Pons (tissue), 1 donor: ENCODE data around the gene LDB1.
A peak's percentile ranks its signal among the peaks of the same experiment; 100 is the strongest.

ENCODE experiments used
- DNase-seq: peaks from one replicate; pipeline ENCODE4 v3.0.0-alpha.2; 2016; ENCODE audit warnings: low spot score

LDB1 gene

GRCh38 chr10:102134416-102134815, 14.2 kb upstream of the LDB1 start:
- DNase-seq = no peak

- DNase-seq = peak; percentile 69
Measured at GRCh38 chr10:102133373-102134195, 13.4 kb upstream of the LDB1 start.

GRCh38 chr10:102132563-102133372, 12.6 kb upstream of the LDB1 start, which contains the start of gene PPRC1:
PPRC1 (plus strand) TSS chr10:102133040; CDS start chr10:102133069, 29 bp downstream.
- peak; percentile 99 for DNase-seq

- no peak for DNase-seq
Measured at GRCh38 chr10:102132193-102132562, 12.0 kb upstream of the LDB1 start.

DNA sequence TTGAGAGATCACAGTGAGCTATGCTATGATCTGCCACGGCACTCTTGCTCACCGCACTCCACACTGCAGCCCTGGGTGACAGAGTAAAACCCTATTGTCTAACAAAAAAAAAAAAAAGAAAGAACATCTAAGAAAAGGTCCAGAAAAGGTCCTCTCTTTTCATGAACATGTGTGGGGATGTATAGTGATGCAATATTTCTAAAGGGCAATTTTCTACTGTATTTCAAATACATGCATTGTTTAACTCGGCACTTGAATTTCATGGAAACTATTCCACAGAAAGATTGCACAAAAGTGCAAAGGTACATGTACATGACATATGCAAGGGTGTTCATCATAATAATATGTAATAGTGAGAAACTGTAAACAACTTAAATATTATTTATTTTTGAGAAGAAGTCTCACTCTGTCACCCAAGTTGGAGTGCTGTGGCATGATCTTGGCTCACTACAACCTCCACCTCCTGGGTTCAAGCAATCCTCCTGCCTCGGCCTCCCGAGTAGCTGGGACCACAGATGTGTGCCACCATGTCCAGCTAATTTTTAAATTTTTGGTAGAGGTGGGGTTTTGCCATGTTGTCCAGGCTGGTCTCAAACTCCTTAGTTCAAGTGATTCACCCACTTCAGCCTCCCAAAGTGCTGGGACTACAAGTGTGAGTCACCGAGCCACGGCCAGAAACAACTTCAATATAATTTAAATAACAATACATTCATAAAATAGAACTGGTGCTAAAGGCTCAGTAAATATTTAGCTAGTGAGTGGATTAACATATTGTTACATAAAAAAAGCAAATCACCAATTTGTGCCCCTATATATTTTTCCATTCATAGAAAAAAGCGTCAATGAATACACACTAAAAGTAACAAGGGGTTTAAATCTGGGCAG, 11.4 kb upstream of the LDB1 start:
- DNase-seq = no peak

DNA sequence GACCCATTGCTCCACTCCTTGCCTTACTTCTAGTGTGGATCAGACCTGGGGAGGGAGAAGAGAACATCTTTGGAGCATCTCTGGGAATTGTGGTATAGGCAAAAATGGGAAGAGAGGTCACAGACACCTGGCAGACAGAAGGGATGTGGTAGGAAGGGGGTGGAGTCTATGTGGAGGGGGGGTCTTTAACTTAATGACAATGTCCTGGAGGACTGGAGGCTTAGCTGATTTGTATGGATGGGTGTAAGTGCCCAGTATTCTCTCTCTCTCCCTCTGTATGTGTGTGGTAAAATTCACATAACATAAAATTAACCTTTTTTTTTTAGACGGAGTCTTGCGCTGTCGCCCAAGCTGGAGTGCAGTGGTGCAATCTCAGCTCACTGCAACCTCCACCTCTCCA, 3.1 kb upstream of the LDB1 start:
- DNase-seq = no peak

- no peak for DNase-seq
Measured at GRCh38 chr10:102122450-102122849, 2.3 kb upstream of the LDB1 start.

DNA sequence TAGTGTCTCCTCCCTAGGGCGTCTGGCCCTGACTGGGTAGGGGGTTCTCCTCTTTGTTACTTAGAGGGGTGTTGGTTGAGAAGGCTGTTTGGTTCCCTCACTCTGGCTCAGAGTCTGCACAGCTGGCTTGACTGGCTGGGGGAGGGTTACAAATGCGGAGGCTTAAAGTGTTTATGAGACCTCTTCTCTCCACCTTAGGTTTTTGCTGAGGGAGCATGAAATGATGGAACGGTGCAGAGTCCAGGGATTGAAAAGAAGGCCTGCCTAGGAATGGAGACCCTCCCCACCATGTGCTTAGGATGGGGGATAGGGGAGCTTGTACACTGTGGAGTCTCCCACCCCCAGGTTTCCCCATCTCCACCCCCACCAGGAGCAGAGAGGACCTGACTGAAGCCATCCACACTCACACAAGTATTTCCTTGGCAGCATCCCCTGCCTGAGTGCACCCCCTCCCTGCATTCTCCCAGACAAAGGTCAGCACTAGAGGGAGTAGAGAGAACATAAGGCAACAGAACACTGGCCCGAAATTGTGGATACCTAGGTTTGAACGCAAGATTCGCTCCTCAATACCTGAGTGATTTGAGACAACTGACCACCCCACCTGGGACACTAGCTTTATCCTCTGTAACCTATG, 1.7 kb upstream of the LDB1 start:
- DNase-seq = peak; percentile 34

DNA sequence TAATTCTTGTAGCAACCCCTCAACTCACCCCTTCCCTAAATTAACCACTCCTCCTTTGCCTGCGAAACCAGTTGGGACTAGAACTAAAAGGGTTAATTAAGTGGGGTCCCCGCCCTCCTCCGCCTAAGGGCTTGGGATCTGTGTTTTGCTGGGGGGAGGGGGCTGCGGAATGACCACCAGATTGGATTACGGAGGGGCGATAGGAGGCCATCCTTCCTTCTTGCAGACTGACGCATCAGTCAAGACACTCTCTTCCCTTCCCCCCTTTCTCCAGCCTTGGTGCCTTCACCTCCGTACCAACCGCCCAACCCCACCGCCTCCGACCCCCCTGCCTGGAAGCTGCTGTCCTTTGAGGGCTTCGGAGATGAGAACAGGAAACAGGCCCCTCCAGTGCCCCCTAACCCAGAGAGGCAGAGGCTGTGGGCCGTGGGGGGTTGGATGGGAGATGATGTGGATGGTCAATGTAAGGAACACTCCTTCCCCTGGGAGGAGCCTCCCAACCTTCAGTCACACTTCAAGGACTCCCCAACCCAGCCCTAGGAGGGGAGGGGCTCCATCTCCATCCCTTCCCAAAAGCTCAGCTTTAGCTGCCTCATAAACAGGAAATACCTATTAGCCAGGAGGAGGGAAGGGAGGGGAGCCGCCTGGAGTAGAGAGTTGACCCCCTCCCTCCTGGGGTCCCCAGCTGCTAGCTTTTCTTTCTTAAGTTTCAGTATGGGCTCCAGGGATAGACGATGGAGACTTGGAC, 997 bp upstream of the LDB1 start:
- peak; percentile 54 for DNase-seq

- peak; percentile 57 for DNase-seq
Measured at GRCh38 chr10:102119417-102120141, 589 bp downstream of the LDB1 start.

DNA sequence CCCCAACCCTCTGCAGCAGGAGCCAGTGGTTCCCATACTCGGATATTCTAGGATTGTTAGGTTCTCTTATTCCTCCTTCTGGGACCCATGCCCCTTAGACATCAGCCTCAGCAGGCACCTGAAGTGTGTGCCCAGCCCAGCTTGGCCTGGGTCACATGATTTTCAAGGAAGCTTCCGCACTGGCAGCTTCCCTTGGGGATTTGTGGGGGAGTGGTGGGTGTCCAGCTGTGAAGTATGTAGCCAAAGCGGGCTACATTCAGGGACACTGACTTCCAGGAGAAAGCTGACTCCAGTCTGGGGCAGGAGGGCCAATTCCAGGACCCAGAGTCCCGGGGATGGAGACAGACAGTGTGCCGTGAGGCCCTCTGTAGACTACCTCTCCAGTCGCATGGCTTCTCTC, 1.3 kb downstream of the LDB1 start:
- DNase-seq = peak; percentile 69

DNA sequence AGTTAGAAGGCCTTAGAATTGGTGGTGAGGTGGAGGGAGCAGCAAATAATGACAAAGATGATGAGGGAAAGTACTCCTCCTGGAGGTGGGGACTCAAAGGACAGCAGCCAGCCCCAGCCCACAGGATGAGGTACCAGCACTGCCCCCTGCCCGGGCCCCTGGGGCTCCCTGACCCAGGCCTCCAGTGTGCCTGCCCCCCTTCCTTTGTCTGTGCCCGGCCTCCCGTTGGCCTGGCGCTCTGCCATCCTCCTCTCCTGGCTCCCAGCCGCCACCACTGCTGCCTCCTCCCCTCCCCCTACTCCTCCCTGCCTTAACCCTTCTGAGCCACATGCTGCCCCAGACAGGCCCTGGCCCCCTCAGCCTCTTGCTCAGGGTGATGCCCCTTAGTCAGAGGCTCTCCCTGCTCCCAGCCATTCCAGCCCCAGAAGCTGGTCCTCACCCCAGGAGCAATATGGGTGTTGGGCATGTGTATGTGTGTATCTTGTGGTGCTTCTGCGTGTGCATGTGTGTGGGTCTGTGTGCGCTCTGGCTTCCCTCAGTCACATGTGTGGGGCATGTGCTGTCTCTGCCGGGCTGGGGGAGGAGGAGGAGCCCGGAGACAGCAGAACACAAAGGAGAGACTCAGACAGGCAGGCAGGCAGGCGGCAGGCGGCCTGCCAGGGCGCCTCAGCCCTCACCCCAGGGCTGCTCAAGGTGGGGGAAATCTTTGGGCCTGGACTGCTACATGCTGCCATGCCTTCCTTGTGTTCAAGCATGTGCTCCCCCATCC, 2.6 kb downstream of the LDB1 start:
- peak; percentile 88 for DNase-seq

DNA sequence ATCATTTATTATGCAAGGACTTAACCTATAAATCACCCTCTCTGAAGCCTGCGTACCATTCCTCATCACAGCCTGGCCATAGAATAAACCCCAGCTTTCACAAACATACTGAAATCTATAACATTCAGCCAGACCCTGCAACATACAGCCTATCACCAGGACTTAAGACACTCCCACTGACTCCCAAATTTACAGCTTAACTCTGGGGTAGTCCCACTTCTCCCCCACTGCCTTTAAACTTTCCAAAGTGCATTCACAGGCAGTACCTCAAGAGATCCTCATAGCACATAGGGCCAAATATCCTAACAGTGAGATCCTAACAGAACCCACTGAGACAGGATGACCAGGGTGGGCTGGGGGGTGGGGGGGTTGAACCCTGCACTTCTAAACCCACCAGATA, 3.5 kb downstream of the LDB1 start:
- DNase-seq = no peak

DNA sequence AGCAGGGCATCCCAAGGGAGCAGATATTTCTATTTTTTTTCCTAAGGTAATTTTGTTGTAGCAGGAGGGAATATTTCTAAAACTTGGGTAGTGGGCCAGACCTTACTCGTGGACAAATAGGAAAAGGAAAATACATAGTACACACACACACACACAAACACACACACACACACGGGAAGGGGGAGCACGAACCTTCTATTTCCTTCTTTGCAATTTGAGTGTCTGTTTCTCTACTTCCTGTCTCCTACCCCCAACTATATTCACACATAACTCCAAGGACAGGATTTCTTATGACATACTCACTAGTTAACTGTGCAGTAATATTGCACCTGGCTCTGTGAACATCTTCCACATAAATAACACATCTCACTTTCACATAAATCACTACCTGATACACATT, 4.4 kb downstream of the LDB1 start:
- peak; percentile 38 for DNase-seq

DNA sequence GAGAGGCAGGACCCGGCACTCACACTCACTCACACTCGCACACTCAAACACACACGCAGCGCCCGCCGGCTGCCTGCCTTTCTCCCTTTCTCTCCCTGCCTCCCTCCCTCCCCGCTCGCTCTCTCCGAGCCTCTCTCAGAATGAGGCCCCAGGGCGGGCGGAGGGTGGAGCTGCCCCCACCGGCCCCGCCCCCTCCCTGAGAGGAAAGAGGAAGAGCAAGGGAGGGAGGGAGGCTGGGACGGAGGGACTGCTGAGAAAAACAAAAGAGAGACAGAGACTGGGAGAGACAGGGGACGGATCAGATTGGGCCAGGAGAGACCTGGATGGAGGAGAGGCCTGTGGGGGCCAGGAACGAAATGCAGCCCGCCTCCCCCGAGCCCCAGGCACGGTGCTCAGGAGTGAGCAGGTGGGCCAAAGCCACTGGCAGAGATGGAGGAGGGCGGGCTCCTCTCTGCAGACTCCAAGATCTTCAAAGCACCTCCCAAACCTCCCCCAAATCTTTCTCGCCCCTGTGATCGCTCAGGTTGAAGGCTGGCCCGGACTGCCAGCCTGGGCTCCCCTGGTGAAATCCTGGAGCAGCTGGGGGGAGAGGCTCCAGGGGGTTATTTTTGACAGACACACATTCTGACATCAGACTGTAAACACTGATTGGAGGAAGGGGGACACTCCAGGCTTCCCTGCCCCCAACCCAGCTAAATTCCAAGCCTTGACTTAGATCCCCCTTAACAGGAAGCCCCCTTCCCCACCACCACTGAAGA, 5.1 kb downstream of the LDB1 start:
- DNase-seq = peak; percentile 97

DNA sequence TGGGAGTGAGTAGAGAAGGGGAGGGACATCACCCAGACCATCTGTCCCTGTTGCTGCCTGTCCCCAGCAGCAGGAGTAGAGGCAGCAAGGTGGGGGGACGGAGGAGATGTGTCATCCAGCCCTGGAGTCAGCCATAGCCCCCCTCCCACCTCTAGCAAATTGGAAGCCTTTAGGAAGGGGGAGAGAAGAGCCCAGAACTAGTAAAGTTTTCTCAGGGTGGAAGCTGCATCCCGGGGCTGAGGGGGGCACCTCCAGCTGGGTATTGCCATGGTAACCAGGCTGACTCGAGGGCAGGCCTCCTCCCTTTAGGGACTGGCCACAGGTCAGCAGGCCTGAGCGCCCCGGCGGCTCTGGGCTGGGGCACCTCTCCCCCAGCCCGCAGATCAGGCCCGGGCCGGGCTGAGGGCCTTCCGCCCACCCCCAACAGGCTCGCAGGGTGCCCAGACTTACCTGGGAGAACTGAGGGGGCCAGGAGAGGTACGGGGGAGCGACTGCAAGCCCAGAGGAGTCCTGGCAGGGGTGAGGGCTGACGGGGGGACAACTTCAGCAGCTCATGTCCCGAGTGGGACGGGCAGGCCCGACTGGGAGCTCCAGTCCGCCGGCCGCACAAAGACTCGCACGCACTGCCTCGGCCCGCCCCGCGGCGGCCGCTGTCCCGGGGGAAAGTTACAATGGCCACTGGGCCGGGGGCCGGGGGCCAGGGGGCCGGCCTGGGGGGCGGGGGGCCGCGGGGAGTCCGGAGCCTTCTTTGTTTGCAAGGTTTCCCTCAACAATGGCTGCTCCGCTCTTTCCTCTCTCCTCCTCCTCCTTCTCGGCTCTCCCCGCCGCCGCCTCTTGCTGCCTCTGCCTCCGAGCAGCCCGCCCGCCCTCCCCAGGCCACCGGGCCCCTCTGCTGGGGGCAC, 6.0 kb downstream of the LDB1 start:
- no peak for DNase-seq

DNA sequence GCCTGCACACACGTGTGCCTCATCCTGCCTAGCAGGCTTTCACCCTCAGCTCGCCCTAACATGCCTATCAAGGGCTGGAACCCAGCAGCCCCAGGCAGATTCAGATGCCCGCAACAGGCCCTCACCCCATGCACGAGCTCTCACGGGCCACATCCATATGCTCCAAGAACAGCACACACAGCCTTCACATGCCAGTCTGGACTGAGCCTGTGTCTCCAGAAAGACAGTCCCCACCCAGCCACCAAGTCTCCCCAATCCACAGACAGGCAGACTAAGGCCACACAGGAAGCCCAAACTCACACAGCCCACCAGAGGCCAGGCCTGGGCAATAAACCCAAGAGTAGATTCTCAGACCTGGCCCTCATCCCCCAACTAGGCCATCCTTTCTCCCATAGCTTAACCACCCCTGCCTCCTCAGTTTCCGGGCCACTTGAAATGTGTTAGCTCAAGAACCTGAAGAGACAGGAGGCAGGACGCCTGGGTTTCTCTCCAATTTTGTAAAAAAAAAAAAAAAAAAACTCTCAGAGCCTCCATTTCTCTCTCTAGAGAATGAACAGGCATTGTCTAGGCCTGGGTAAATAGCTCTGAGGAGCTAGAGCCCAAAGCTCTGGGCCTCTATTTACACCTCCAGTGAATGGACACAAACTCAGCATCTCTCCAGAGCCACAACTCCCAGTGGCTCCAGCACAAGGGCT, 6.8 kb downstream of the LDB1 start:
- no peak for DNase-seq
